Esophagus squamous epithelium (tissue), 5 donors: ENCODE measurements around the gene FAM237B. TPM values are rescaled to one million over a fixed set of nuclear protein-coding genes. Genes with fewer than 3 reads are reported as not detected.

Experiments
- DNase-seq: peaks from one replicate; lab custom pipeline; 2025; lab: John Stamatoyannopoulos, UW
- H3K27ac ChIP-seq, 4 donors: fragments of 200-600 bp; sonication (generic); one replicate each; pipeline ENCODE4 v1.5.1; 2016 to 2019; ENCODE audit warnings: mild to moderate bottlenecking in 1 of 4
- H3K27me3 ChIP-seq, 4 donors: fragments of 200-600 bp; sonication (generic); 1 replicate in 3 of 4; 2 replicates in 1 of 4; pipeline versions ENCODE4 v1.5.1 to v1.6.0; 2017 to 2021; ENCODE audit warnings: antibody characterized with exemption in 1 of 4
- H3K36me3 ChIP-seq, 3 donors: fragments of 200-600 bp; sonication (generic); one replicate each; pipeline ENCODE4 v1.5.1; 2016 to 2019
- H3K4me1 ChIP-seq, 3 donors: fragments of 200-600 bp; sonication (generic); one replicate each; pipeline ENCODE4 v1.5.1; 2017 to 2019
- H3K4me3 ChIP-seq, 4 donors: fragments of 200-600 bp; sonication (generic); 1 replicate in 3 of 4; 2 replicates in 1 of 4; pipeline ENCODE4 v1.5.1; 2016 to 2019; ENCODE audit warnings: mild to moderate bottlenecking in 2 of 4, moderate library complexity in 1 of 4
- H3K9me3 ChIP-seq, 3 donors: fragments of 200-600 bp; sonication (generic); one replicate each; pipeline ENCODE4 v1.5.1; 2016 to 2019
- POLR2A ChIP-seq, 4 donors: fragments of 450-650 bp; IDR thresholded peaks; one replicate each; pipeline ENCODE4 v1.6.1; 2017; ENCODE audit warnings: antibody characterized with exemption in 4 of 4, mild to moderate bottlenecking in 4 of 4, moderate library complexity in 3 of 4
- WGBS, 2 donors: methylation state at CpG; one replicate each; pipeline ENCODE4 v1.1.5; 2018; 5-methylcytosine and 5-hydroxymethylcytosine counted together
- intact Hi-C: fragments of 100-400 bp; cut with DNase I; formaldehyde crosslinking; loops from one replicate; pipeline ENCODE4 v1.15.0; 2022
- total RNA-seq, 4 donors: library from RNA; depleted of rRNA; stranded (reverse); fragments of >200 nt; gene quantifications; one replicate each; pipeline ENCODE4 v1.1.0, GENCODE V29; 2016
- TF ChIP-seq, protein P1 (sequence below), 6 experiments: fragments of 450-650 bp in 4 of 6; fragments of 200-600 bp in 2 of 6; sonication (generic) in 2 of 6; IDR thresholded peaks; one replicate each; pipeline ENCODE4 v1.5.1; 2016 to 2019; ENCODE audit warnings: antibody characterized with exemption in 6 of 6, mild to moderate bottlenecking in 4 of 6, moderate library complexity in 4 of 6
- donor health status: DM: yes; HTN: yes; CAD: no.

Gene FAM237B
- total RNA-seq, 4 donors from 2014 or later = not detected

DNA sequence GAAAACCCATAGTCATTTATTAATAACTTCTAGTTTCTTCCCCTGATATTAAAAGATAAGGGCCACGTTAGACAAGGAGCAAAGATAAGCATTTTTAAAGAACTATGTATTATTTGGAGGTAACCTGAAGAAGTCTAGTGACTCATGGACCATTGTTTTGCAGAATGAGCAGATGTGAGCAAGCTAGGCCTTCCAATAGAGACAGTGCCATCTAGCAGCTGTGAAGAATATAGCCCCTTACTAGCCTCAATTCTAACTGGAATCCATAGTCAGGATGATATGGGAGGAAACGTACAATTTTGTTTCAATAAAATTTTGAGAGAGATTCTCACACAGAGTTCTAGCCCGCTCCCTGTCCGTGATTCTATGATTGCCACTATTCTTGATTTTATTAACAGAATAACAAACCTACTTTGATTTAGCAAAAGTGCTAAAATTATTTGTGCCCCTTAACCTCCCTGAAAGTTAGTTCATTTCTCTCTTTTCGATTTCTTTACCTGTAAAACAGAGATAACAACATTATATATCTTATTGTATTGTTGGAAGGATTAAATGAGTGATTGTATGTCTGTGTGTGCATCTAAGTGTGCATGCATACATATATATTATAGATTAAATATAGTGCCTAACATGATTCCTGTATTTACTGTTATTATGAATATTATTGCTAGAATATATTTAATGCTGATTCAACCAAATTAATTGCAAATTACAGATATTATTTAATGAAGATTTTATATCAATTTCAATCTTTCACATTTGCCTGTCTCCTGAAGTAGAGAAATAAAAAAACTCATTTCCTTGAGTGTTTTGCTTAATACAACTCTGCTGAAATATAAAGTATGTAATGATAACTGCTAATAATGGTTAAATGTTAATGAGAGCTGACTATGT, 22.7 kb downstream of the FAM237B start:
- Histone ChIP-seq H3K9me3 (no peaks in the 10 kb centered on the region), H3K27me3 (no peaks in the 10 kb centered on the region), H3K27ac (no peak overlapping the region), H3K4me3 (no peak overlapping the region), H3K36me3 (no peaks in the 10 kb centered on the region), H3K4me1 (no peaks in the 10 kb centered on the region)
- DNase-seq = no peak
- intact Hi-C loops = no loop called here
- 52 to 59% methylated on average over 5 of the region's 5 CpGs for WGBS, 2 donors
- TF ChIP-seq, protein P1, sequence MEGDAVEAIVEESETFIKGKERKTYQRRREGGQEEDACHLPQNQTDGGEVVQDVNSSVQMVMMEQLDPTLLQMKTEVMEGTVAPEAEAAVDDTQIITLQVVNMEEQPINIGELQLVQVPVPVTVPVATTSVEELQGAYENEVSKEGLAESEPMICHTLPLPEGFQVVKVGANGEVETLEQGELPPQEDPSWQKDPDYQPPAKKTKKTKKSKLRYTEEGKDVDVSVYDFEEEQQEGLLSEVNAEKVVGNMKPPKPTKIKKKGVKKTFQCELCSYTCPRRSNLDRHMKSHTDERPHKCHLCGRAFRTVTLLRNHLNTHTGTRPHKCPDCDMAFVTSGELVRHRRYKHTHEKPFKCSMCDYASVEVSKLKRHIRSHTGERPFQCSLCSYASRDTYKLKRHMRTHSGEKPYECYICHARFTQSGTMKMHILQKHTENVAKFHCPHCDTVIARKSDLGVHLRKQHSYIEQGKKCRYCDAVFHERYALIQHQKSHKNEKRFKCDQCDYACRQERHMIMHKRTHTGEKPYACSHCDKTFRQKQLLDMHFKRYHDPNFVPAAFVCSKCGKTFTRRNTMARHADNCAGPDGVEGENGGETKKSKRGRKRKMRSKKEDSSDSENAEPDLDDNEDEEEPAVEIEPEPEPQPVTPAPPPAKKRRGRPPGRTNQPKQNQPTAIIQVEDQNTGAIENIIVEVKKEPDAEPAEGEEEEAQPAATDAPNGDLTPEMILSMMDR (IDR thresholded peaks at IDR 0.05) = peak in 3 of 6 experiments; percentile 24 to 48 (median 34)
- TF ChIP-seq POLR2A (IDR thresholded peaks at IDR 0.05) = no peak

DNA sequence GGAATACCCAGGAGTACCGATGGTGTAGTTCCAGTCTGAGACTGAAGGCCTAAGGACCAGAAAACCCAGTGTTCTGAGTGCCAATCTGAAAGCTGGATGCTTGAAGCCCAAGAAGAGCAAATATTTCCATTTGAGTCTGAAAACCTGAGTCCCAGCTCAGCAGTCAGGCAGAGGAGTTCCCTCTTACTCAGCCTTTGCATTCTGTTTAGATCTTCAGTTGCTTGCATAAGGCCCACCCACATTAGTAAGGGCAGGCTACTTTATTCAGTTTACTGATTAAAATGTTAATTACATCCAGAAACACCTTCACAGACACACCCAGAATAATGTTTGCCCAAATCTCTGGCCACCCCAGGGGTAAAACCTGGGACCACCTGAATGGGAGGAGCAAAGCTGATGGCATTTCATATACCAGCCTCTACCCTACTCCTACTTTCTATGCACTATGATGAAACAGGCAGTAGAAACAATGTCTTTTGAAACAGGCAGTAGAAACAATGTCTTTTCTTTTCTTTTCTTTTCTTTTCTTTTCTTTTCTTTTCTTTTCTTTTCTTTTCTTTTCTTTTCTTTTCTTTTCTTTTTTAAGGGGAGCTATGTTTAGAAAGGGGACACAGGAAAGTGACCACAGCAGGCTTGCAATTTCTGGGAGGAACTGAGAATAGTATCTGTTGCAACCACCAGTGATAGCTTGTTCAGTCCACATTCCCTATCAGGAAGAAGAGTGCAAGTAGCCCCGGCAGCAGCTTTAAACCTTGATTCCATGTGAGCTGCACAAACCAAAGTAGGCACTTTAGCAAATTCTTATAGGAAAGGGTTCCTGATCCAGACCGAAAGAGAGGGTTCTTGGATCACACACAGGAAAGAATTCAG, 30.6 kb downstream of the FAM237B start:
- TF ChIP-seq, protein P1 (IDR thresholded peaks at IDR 0.05) = no peak
- no peak for TF ChIP-seq POLR2A (IDR thresholded peaks at IDR 0.05)
- intact Hi-C loops = no loop called here
- WGBS, 2 donors = 85% methylated on average over 3 of the region's 3 CpGs
- no peaks in the 10 kb centered on the region for H3K36me3 ChIP-seq
- no peak overlapping the region for H3K27ac ChIP-seq
- H3K4me3 ChIP-seq = no peak overlapping the region
- DNase-seq = no peak
- H3K4me1 ChIP-seq = no peaks in the 10 kb centered on the region
- no peaks in the 10 kb centered on the region for H3K27me3 ChIP-seq
- no peaks in the 10 kb centered on the region for H3K9me3 ChIP-seq

DNA sequence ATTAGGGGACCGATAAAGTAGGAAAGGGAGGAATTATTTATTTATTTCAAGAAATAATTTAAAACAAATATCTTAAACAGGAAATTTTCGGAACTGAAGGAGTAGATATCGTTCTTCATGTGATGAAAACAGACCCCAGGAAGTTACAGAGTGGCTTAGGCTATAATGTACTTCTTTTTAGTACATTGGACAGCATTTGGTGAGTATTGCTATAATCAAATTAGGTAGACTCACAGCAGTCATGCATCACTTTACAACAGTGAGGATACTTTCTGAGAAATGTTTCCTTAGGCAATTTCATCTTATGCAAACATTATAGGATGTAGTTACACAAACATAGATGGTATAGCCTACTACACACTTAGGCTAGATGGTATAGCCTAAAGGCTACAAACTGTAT, 33.0 kb downstream of the FAM237B start:
- 83 to 86% methylated on average over 3 of the region's 3 CpGs for WGBS, 2 donors
- DNase-seq = no peak
- no peaks in the 10 kb centered on the region for H3K36me3 ChIP-seq
- H3K4me3 ChIP-seq = no peak overlapping the region
- intact Hi-C loops = no loop called here
- no peak for TF ChIP-seq POLR2A (IDR thresholded peaks at IDR 0.05)
- TF ChIP-seq, protein P1 (IDR thresholded peaks at IDR 0.05) = no peak
- no peaks in the 10 kb centered on the region for H3K4me1 ChIP-seq
- H3K27ac ChIP-seq = no peak overlapping the region
- H3K9me3 ChIP-seq = no peaks in the 10 kb centered on the region
- no peaks in the 10 kb centered on the region for H3K27me3 ChIP-seq

DNA sequence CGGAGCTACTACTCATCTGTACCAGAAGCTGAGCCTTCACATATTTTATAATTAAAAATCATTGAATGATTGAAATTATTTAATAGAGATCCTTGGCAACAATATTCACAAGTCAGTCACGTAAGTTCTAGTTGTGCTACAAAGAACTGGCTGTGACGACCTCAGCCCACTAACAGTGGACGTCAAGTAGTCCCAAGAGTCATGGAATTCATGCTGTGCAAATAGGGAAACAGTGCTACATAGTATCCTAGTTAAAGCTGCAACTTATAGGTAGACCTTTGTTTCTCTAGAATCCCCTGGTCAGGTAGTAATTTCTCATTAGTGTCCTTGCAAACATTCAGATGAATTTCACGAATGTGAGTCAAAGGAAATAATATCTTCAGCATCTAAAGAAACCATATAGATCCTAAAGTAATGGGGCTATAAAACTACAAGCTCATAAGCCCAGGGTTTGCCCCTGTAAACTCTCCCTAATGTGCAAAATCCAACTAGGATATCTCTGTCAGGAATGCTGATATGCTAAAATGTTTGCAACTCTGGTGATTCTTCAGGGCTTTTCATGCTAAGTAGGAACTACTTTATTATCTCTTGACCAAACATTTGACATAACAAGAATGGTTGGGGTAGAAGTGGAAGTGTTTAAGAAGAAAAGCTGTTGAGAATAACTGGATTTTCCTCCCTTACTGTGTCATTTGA, 44.9 kb downstream of the FAM237B start:
- DNase-seq = no peak
- Histone ChIP-seq H3K9me3 (no peaks in the 10 kb centered on the region), H3K36me3 (peaks cover 0 to 6% (median 0%) of the 10 kb centered on the region in 3 donors), H3K4me3 (no peak overlapping the region), H3K4me1 (no peaks in the 10 kb centered on the region), H3K27ac (no peak overlapping the region), H3K27me3 (no peaks in the 10 kb centered on the region)
- TF ChIP-seq, protein P1 (IDR thresholded peaks at IDR 0.05) = no peak
- intact Hi-C loops = no loop called here
- 58 to 70% methylated on average over 4 to 5 of the region's 5 CpGs for WGBS, 2 donors
